A673 (cell line): ENCODE results near the gene GRIN2A. TPM values are rescaled to one million over a fixed set of nuclear protein-coding genes. Genes with fewer than 3 reads are reported as not detected.
A peak's percentile ranks its signal among the peaks of the same experiment; 100 is the strongest.

Source experiments
- BruUV-seq: library from RNA; stranded (reverse); fragments of 400-500 nt; replicated peaks from 2 replicates; lab custom pipeline; 2021; lab: Mats Ljungman, UMichigan
- CTCF ChIA-PET: fragments of 300-600 bp; sonication (Branson Sonifier 250); formaldehyde crosslinking; loops from one replicate; lab custom pipeline; 2022; ENCODE audit warnings: antibody characterized with exemption; lab: Charles Lee
- POLR2A ChIA-PET: fragments of 300-600 bp; sonication (Branson Sonifier 250); formaldehyde crosslinking; loops from one replicate; lab custom pipeline; 2022; ENCODE audit warnings: antibody characterized with exemption; ENCODE audit not compliant: low non-redundant PET; lab: Charles Lee
- DNase-seq: peaks from one replicate; pipeline ENCODE4 v3.0.0-alpha.2; 2015; ENCODE audit warnings: low spot score
- H3K27ac ChIP-seq: fragments of 200-600 bp; sonication (generic); 2 replicates; pipeline ENCODE4 v1.5.1; 2016; ENCODE audit warnings: mixed run types, low read depth, mild to moderate bottlenecking, mixed read lengths, antibody characterized with exemption, low read length; ENCODE audit not compliant: poor library complexity, severe bottlenecking
- H3K27me3 ChIP-seq: fragments of 200-600 bp; sonication (generic); replicated peaks from 2 replicates; pipeline ENCODE4 v1.6.1; 2017; ENCODE audit warnings: mixed run types, low read depth, mild to moderate bottlenecking, mixed read lengths, antibody characterized with exemption, low read length; ENCODE audit not compliant: insufficient read depth, poor library complexity
- H3K36me3 ChIP-seq: fragments of 200-600 bp; sonication (generic); 2 replicates; pipeline ENCODE4 v1.6.1; 2016; ENCODE audit warnings: mixed run types, mild to moderate bottlenecking, mixed read lengths, antibody characterized with exemption, low read length; ENCODE audit not compliant: insufficient read depth, poor library complexity, severe bottlenecking
- H3K4me1 ChIP-seq: fragments of 200-600 bp; sonication (generic); 2 replicates; pipeline ENCODE4 v1.6.1; 2017; ENCODE audit warnings: mixed run types, mild to moderate bottlenecking, mixed read lengths, antibody characterized with exemption, low read length; ENCODE audit not compliant: insufficient read depth, poor library complexity, severe bottlenecking
- H3K4me3 ChIP-seq: fragments of 200-600 bp; sonication (generic); 2 replicates; pipeline ENCODE4 v1.5.1; 2016; ENCODE audit warnings: low read depth, mixed run types, mild to moderate bottlenecking, mixed read lengths, low read length; ENCODE audit not compliant: poor library complexity, severe bottlenecking
- H3K9me3 ChIP-seq: fragments of 200-600 bp; sonication (generic); 2 replicates; pipeline ENCODE4 v1.6.1; 2016; ENCODE audit warnings: mixed run types, low read depth, mild to moderate bottlenecking, mixed read lengths, antibody characterized with exemption, low read length; ENCODE audit not compliant: poor library complexity, severe bottlenecking
- EZH2 ChIP-seq: fragments of 200-600 bp; sonication (generic); IDR thresholded peaks from 2 replicates; pipeline ENCODE4 v1.6.1; 2017; ENCODE audit warnings: borderline replicate concordance, low read depth, mild to moderate bottlenecking, mixed read lengths, antibody characterized with exemption, low read length; ENCODE audit not compliant: poor library complexity, severe bottlenecking
- intact Hi-C: fragments of 100-400 bp; cut with micrococcal nuclease; formaldehyde crosslinking; loops from one replicate; pipeline ENCODE4 v1.10.0; 2022; ENCODE audit not compliant: unreplicated experiment
- total RNA-seq: library from RNA; stranded (reverse); gene quantifications from 2 replicates; pipeline ENCODE4 v1.2.3, GENCODE V29; 2021
- TF ChIP-seq, protein P1 (sequence below): fragments of 300-800, 200-600 bp; sonication (generic); conservative IDR thresholded peaks from 2 replicates; pipeline ENCODE4 v1.5.1; 2017; ENCODE audit warnings: low read depth, mild to moderate bottlenecking, antibody characterized with exemption, low read length, moderate library complexity, mixed read lengths

The GRIN2A gene
- total RNA-seq, 1 experiment from 2014 or later = 1.2 TPM

DNA sequence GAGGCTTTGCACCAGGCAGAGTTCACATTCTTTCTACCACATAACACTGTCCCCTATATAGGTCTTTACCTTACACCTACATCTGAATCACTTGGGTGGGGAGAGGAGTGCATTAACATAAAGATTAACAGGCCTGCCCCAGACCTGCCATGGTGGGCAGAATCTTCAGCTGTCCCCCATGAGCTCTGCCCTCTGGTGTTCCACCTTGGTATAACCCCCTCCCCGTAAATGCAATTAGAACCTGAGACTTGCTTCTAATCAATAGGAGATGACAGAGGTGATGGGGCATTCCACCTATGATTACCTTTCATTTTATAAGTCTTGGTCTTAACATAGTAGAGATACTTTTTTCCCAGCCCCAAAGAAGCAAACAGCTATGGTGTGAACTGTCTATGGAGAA, 20.4 kb upstream of the GRIN2A start:
- Histone ChIP-seq H3K36me3 (no peaks in the 10 kb centered on the region), H3K4me3 (no peak overlapping the region), H3K27ac (no peak overlapping the region), H3K4me1 (no peaks in the 10 kb centered on the region), H3K9me3 (no peaks in the 10 kb centered on the region), H3K27me3 (peaks cover 5% of the 10 kb centered on the region)
- CTCF ChIA-PET = interaction anchor here (0.7 kb wide), 1 partner anchor 20 kb away, joined by 3 read pairs; the partner anchor contains the start of gene GRIN2A
- BruUV-seq = no TSS peak
- DNase-seq = no peak
- intact Hi-C loops = no loop called here
- POLR2A ChIA-PET = no interaction called here
- no peak for TF ChIP-seq EZH2
- TF ChIP-seq, protein P1, sequence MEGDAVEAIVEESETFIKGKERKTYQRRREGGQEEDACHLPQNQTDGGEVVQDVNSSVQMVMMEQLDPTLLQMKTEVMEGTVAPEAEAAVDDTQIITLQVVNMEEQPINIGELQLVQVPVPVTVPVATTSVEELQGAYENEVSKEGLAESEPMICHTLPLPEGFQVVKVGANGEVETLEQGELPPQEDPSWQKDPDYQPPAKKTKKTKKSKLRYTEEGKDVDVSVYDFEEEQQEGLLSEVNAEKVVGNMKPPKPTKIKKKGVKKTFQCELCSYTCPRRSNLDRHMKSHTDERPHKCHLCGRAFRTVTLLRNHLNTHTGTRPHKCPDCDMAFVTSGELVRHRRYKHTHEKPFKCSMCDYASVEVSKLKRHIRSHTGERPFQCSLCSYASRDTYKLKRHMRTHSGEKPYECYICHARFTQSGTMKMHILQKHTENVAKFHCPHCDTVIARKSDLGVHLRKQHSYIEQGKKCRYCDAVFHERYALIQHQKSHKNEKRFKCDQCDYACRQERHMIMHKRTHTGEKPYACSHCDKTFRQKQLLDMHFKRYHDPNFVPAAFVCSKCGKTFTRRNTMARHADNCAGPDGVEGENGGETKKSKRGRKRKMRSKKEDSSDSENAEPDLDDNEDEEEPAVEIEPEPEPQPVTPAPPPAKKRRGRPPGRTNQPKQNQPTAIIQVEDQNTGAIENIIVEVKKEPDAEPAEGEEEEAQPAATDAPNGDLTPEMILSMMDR = 0 out of 2 replicates have a peak, but pooled peaks have one; percentile 22

DNA sequence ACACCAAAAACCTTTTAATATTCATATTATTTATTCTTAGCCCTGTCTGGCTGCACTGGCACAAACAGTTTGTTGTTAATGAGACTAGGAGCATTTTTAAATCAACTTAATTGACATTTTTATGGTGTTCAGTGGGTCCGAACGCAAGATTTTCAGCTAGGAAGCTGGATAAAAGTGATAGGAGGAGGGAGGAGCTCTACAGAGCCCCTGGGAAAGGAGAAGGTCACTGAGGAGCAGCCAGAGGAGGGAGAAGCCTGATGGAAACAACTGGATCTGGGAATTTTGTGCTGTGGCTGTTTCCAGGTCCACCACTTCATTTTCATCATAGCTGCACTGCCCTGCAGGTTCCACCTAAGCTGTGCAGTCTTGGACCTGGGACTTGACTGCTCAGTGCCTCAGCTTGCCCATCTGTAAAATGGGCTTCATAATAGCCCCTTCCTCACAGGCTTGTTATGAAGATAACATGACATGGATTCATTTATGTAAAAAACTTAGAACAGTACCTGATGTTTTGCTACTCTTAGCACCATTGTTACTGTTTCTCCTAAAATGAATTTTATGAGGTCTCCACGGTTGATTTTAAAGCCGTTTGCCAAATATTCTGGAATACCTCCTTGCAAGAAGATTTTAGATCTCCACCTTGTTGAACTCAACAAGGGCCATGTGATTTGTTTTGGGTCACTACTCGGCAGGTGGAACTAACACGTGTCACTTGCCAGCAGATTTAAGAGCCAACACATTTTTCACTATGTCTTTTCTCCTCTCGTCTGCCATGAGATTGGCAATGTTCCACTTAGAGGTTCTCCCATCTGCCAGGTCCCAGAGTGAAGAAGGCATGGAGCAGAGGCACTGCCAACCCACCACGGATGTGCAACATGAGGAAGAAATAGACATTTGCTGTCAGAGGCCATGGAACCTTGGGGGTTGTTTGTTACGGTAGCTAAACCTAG, 18.7 kb upstream of the GRIN2A start:
- CTCF ChIA-PET = no interaction called here
- TF ChIP-seq EZH2 = no peak
- TF ChIP-seq, protein P1 = no peak
- Histone ChIP-seq H3K27ac (no peak overlapping the region), H3K27me3 (peaks cover 5% of the 10 kb centered on the region), H3K36me3 (no peaks in the 10 kb centered on the region), H3K9me3 (no peaks in the 10 kb centered on the region), H3K4me1 (no peaks in the 10 kb centered on the region), H3K4me3 (no peak overlapping the region)
- POLR2A ChIA-PET = no interaction called here
- intact Hi-C loops = no loop called here
- no peak for DNase-seq
- no TSS peak for BruUV-seq

DNA sequence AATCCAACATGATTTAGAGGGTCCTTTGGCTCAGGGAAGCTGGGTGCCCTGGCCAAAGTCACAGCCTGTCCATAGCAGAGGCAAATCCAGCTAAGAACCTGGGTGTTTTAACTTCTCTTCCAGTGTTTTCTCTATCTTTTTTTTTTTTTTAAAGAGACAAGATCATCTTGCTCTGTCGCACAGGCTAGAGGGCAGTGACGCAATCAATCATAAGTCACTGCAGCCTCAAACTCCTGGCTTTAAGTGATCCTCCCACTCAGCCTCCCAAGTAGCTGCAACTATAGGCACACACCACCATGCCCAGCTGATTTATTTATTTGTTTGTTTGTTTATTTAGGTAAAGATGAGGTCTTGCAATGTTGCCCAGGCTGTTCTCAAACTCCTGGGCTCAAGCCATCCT, 14.8 kb upstream of the GRIN2A start:
- TF ChIP-seq EZH2 = no peak
- TF ChIP-seq, protein P1 = no peak
- POLR2A ChIA-PET = no interaction called here

More for the DNA sequence above, 14.8 kb upstream of the GRIN2A start:
- intact Hi-C loops = no loop called here
- BruUV-seq = no TSS peak
- Histone ChIP-seq H3K4me3 (no peak overlapping the region), H3K27ac (no peak overlapping the region), H3K4me1 (no peaks in the 10 kb centered on the region), H3K9me3 (no peaks in the 10 kb centered on the region), H3K36me3 (no peaks in the 10 kb centered on the region), H3K27me3 (peaks cover 5% of the 10 kb centered on the region)
- CTCF ChIA-PET = no interaction called here
- DNase-seq = no peak
